H1 (cell line): ENCODE results near the gene RPS6KA4. TPM values are rescaled to one million over a fixed set of nuclear protein-coding genes. Genes with fewer than 3 reads are reported as not detected.

ENCODE experiments used
- ASH2L ChIP-seq: fragments of 200-600, 300-600 bp; sonication (generic); IDR thresholded peaks from one replicate; pipeline ENCODE4 v1.7.1; 2017; ENCODE audit warnings: low read length
- BCL11A ChIP-seq, 2 experiments: IDR thresholded peaks; one replicate each; pipeline ENCODE4 v1.6.1; 2011; ENCODE audit warnings: low read depth in 2 of 2, low read length in 2 of 2, mild to moderate bottlenecking in 2 of 2
- EGR1 ChIP-seq: IDR thresholded peaks from 2 replicates; pipeline ENCODE4 v1.6.1; 2011; ENCODE audit warnings: low read depth, low read length, borderline replicate concordance
- POLR2AphosphoS5 ChIP-seq: IDR thresholded peaks from 2 replicates; pipeline ENCODE4 v1.6.1; 2011; ENCODE audit warnings: low read depth, low read length
- SIRT6 ChIP-seq: IDR thresholded peaks from one replicate; pipeline ENCODE4 v1.7.1; 2012; ENCODE audit warnings: low read length, inconsistent platforms
- ZNF274 ChIP-seq: IDR thresholded peaks from 2 replicates; pipeline ENCODE4 v1.7.0; 2012; ENCODE audit warnings: low read length, borderline replicate concordance; ENCODE audit errors: extremely low read depth
- polyA plus RNA-seq, 7 experiments: library from polyadenylated mRNA; depleted of rRNA in 3 of 7; stranded (reverse) in 5 of 7; unstranded in 2 of 7; fragments of >200 nt in 5 of 7; fragments of 200-250 nt in 2 of 7; gene quantifications; 1 replicate in 5 of 7; 2 replicates in 1 of 7; 4 replicates in 1 of 7; pipeline versions ENCODE4 v1.2.1 to v1.2.3, GENCODE V29; 2011 to 2013; ENCODE audit warnings: missing spikeins in 2 of 7, mixed read lengths in 2 of 7
- total RNA-seq: library from RNA; stranded (reverse); fragmentation: NEBNext Ultra II Directional; extraction: Animal tissue kit (Norgen Biotek cat#: 25700); gene quantifications from 2 replicates; pipeline ENCODE4 v1.2.1, GENCODE V29; 2021
- TF ChIP-seq, protein P1 (sequence below): fragments of 300-600 bp; sonication (generic); IDR thresholded peaks from 2 replicates; pipeline ENCODE4 v1.7.1; 2012; ENCODE audit warnings: low read length, moderate library complexity, mild to moderate bottlenecking, inconsistent platforms; ENCODE audit not compliant: insufficient replicate concordance

The RPS6KA4 gene
- total and polyA plus RNA-seq, 2 of the 8 experiments (the other 6 are each of a cell fraction or from before 2014, with no cell fraction given), result 8.2 to 12.6 TPM

DNA sequence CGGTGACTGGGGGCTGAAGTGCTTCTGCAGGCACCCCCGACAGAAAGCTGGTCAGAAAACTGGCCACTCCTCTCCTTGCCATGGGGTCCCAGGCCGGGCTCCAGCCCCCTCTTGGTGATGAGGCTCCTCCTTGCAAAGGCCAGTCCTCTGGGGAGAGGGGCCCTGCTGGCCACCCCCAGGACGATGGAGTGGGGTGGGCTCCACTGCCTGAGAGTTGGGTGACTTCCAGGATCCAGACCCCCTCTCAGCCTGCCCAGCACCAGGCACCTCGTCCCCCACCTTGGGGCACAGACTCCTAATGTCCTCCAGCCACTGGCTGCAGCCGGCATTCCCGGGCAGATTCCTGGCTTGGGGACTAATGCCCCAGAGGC lies 441 bp upstream of the RPS6KA4 start (continued):
- TF ChIP-seq, protein P1, sequence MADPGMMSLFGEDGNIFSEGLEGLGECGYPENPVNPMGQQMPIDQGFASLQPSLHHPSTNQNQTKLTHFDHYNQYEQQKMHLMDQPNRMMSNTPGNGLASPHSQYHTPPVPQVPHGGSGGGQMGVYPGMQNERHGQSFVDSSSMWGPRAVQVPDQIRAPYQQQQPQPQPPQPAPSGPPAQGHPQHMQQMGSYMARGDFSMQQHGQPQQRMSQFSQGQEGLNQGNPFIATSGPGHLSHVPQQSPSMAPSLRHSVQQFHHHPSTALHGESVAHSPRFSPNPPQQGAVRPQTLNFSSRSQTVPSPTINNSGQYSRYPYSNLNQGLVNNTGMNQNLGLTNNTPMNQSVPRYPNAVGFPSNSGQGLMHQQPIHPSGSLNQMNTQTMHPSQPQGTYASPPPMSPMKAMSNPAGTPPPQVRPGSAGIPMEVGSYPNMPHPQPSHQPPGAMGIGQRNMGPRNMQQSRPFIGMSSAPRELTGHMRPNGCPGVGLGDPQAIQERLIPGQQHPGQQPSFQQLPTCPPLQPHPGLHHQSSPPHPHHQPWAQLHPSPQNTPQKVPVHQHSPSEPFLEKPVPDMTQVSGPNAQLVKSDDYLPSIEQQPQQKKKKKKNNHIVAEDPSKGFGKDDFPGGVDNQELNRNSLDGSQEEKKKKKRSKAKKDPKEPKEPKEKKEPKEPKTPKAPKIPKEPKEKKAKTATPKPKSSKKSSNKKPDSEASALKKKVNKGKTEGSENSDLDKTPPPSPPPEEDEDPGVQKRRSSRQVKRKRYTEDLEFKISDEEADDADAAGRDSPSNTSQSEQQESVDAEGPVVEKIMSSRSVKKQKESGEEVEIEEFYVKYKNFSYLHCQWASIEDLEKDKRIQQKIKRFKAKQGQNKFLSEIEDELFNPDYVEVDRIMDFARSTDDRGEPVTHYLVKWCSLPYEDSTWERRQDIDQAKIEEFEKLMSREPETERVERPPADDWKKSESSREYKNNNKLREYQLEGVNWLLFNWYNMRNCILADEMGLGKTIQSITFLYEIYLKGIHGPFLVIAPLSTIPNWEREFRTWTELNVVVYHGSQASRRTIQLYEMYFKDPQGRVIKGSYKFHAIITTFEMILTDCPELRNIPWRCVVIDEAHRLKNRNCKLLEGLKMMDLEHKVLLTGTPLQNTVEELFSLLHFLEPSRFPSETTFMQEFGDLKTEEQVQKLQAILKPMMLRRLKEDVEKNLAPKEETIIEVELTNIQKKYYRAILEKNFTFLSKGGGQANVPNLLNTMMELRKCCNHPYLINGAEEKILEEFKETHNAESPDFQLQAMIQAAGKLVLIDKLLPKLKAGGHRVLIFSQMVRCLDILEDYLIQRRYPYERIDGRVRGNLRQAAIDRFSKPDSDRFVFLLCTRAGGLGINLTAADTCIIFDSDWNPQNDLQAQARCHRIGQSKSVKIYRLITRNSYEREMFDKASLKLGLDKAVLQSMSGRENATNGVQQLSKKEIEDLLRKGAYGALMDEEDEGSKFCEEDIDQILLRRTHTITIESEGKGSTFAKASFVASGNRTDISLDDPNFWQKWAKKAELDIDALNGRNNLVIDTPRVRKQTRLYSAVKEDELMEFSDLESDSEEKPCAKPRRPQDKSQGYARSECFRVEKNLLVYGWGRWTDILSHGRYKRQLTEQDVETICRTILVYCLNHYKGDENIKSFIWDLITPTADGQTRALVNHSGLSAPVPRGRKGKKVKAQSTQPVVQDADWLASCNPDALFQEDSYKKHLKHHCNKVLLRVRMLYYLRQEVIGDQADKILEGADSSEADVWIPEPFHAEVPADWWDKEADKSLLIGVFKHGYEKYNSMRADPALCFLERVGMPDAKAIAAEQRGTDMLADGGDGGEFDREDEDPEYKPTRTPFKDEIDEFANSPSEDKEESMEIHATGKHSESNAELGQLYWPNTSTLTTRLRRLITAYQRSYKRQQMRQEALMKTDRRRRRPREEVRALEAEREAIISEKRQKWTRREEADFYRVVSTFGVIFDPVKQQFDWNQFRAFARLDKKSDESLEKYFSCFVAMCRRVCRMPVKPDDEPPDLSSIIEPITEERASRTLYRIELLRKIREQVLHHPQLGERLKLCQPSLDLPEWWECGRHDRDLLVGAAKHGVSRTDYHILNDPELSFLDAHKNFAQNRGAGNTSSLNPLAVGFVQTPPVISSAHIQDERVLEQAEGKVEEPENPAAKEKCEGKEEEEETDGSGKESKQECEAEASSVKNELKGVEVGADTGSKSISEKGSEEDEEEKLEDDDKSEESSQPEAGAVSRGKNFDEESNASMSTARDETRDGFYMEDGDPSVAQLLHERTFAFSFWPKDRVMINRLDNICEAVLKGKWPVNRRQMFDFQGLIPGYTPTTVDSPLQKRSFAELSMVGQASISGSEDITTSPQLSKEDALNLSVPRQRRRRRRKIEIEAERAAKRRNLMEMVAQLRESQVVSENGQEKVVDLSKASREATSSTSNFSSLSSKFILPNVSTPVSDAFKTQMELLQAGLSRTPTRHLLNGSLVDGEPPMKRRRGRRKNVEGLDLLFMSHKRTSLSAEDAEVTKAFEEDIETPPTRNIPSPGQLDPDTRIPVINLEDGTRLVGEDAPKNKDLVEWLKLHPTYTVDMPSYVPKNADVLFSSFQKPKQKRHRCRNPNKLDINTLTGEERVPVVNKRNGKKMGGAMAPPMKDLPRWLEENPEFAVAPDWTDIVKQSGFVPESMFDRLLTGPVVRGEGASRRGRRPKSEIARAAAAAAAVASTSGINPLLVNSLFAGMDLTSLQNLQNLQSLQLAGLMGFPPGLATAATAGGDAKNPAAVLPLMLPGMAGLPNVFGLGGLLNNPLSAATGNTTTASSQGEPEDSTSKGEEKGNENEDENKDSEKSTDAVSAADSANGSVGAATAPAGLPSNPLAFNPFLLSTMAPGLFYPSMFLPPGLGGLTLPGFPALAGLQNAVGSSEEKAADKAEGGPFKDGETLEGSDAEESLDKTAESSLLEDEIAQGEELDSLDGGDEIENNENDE, result no peak
- no peak for TF ChIP-seq SIRT6
- TF ChIP-seq POLR2AphosphoS5, result no peak
- no peak for TF ChIP-seq ASH2L
- no peak for TF ChIP-seq BCL11A (IDR thresholded peaks at IDR 0.05; ENCODE audit: low read depth in 2 of 2, low read length in 2 of 2)
- TF ChIP-seq EGR1, result no peak
- TF ChIP-seq ZNF274, result no peak
